ENCODE results near the gene SNX18. TPM values are rescaled to one million over a fixed set of nuclear protein-coding genes. Genes with fewer than 3 reads are reported as not detected.
"Not testable (repeated sequence)": the region's sequence is repeated elsewhere in the genome, so short reads cannot be mapped to it uniquely, and the experiment has no call there.

SNX18 gene
- total and polyA plus RNA-seq, 10 of the 15 experiments (the other 5 are each of a cell fraction or from before 2014, with no cell fraction given): 0.27 to 1.7 (median 0.47) TPM

DNA sequence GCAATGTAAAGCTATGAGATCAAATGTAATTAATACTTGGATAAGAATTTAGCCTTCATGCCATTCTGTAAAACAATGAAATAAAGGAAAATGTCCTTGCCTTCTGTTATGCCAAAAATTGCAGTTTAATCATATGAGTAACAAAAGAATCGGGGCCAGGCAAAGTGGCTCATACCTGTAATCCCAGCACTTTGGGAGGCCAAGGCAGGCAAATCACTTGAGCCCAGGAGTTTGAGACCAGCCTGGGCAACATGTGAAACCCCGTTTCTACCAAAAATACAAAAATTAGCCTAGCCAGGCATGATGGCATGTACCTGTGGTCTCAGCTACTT is 27.9 kb upstream of the SNX18 start:
- 50% methylated on average over 2 of the region's 2 CpGs for WGBS (ENCODE audit: insufficient coverage, insufficient replicate concordance, low lambda C conversion rate, missing lambda C conversion rate)
- H3K27ac ChIP-seq (ENCODE audit: control insufficient read depth, insufficient read depth); H3K36me3 ChIP-seq (ENCODE audit: control insufficient read depth in 2 of 2, insufficient read depth in 2 of 2, low read length in 1 of 2); FAIRE-seq; H3K4me3 ChIP-seq; H4K20me1 ChIP-seq (ENCODE audit: control insufficient read depth, insufficient read depth); H3K9me3 ChIP-seq (replicated peaks; ENCODE audit: control insufficient read depth, insufficient read depth, low read length); H3K27me3 ChIP-seq (replicated peaks in 1 of 2; ENCODE audit: control insufficient read depth in 2 of 2, insufficient read depth in 2 of 2, low read length in 1 of 2); H2AFZ ChIP-seq (ENCODE audit: control insufficient read depth, low read depth, low read length); in situ Hi-C loops (cut with MboI); H3K4me1 ChIP-seq (ENCODE audit: control insufficient read depth, insufficient read depth, low read length); H3K9ac ChIP-seq (ENCODE audit: control insufficient read depth, insufficient read depth, low read length); DNase-seq (ENCODE audit: low read depth, low spot score); ATAC-seq; BruUV-seq (replicated peaks); H3K79me2 ChIP-seq (ENCODE audit: control insufficient read depth, insufficient read depth, low read length); H3K4me2 ChIP-seq (ENCODE audit: control insufficient read depth, insufficient read depth): not testable (repeated sequence)
- SMC1A ChIA-PET (ENCODE audit: uncharacterized antibody, unreplicated experiment): interaction anchor here (0.7 to 4.4 kb wide), 33 partner anchors 19 to 355 kb away, joined by 3 to 29 read pairs (median 7); partner anchors contain the start of gene HSPB3
- RAD21 ChIA-PET (ENCODE audit: unreplicated experiment): interaction anchor here (0.7 to 3.8 kb wide), 18 partner anchors 9 to 258 kb away, joined by 3 to 40 read pairs (median 4); no protein-coding TSS in a partner anchor
- POLR2A ChIA-PET: interaction anchor here (1.2 kb wide), 1 partner anchor 110 kb away, joined by 3 read pairs; no protein-coding TSS in a partner anchor
- intact Hi-C loops (cut with micrococcal nuclease; ENCODE audit: unreplicated experiment): loop anchor here (1.0 to 5.0 kb wide), 3 partner anchors 47 to 246 kb away; partner anchors contain the start of gene ARL15
- CTCF ChIA-PET: interaction anchor here (0.8 to 6.0 kb wide), 50 partner anchors 9 to 1407 kb away, joined by 3 to 111 read pairs (median 6); partner anchors contain the start of genes ARL15, HSPB3 and SNX18

- in situ Hi-C loops (cut with MboI): no loop called here
- H3K27ac ChIP-seq (ENCODE audit: control insufficient read depth, insufficient read depth): no peak overlapping the region
- no peak overlapping the region for H2AFZ ChIP-seq (ENCODE audit: control insufficient read depth, low read depth, low read length)
- ChIA-PET RAD21 (ENCODE audit: unreplicated experiment) (interaction anchor here (1.5 to 3.8 kb wide), 3 partner anchors 35 to 256 kb away, joined by 4 to 40 read pairs (median 5); no protein-coding TSS in a partner anchor), POLR2A (no interaction called here), CTCF (interaction anchor here (1.1 to 6.0 kb wide), 5 partner anchors 21 to 256 kb away, joined by 3 to 111 read pairs (median 38); no protein-coding TSS in a partner anchor), SMC1A (ENCODE audit: uncharacterized antibody, unreplicated experiment) (interaction anchor here (1.5 to 4.4 kb wide), 5 partner anchors 25 to 354 kb away, joined by 4 to 27 read pairs (median 9); no protein-coding TSS in a partner anchor)
- ATAC-seq (no peak), FAIRE-seq (no peak), DNase-seq (ENCODE audit: low read depth, low spot score) (no peak)
- no TSS peak for BruUV-seq (replicated peaks)
- WGBS (ENCODE audit: insufficient coverage, insufficient replicate concordance, low lambda C conversion rate, missing lambda C conversion rate): 7% methylated on average over 1 of the region's 1 CpG
- H3K4me2 ChIP-seq (ENCODE audit: control insufficient read depth, insufficient read depth): no peak overlapping the region
- no peaks in the 10 kb centered on the region for H3K27me3 ChIP-seq (replicated peaks in 1 of 2; ENCODE audit: control insufficient read depth in 2 of 2, insufficient read depth in 2 of 2, low read length in 1 of 2)
- no peak overlapping the region for H3K4me3 ChIP-seq
- peaks cover 3% of the 10 kb centered on the region; the same call in 1 of the 2 replicates for H3K4me1 ChIP-seq (ENCODE audit: control insufficient read depth, insufficient read depth, low read length)
- no peaks in the 10 kb centered on the region for H3K79me2 ChIP-seq (ENCODE audit: control insufficient read depth, insufficient read depth, low read length)
- intact Hi-C loops (cut with micrococcal nuclease; ENCODE audit: unreplicated experiment): no loop called here
- H3K9me3 ChIP-seq (replicated peaks; ENCODE audit: control insufficient read depth, insufficient read depth, low read length): no peaks in the 10 kb centered on the region
- no peaks in the 10 kb centered on the region for H3K36me3 ChIP-seq (ENCODE audit: control insufficient read depth in 2 of 2, insufficient read depth in 2 of 2, low read length in 1 of 2)
- no peak for TF ChIP-seq MXI1 (IDR thresholded peaks at IDR 0.05; ENCODE audit: low read depth, low read length)
- TF ChIP-seq, protein P1, sequence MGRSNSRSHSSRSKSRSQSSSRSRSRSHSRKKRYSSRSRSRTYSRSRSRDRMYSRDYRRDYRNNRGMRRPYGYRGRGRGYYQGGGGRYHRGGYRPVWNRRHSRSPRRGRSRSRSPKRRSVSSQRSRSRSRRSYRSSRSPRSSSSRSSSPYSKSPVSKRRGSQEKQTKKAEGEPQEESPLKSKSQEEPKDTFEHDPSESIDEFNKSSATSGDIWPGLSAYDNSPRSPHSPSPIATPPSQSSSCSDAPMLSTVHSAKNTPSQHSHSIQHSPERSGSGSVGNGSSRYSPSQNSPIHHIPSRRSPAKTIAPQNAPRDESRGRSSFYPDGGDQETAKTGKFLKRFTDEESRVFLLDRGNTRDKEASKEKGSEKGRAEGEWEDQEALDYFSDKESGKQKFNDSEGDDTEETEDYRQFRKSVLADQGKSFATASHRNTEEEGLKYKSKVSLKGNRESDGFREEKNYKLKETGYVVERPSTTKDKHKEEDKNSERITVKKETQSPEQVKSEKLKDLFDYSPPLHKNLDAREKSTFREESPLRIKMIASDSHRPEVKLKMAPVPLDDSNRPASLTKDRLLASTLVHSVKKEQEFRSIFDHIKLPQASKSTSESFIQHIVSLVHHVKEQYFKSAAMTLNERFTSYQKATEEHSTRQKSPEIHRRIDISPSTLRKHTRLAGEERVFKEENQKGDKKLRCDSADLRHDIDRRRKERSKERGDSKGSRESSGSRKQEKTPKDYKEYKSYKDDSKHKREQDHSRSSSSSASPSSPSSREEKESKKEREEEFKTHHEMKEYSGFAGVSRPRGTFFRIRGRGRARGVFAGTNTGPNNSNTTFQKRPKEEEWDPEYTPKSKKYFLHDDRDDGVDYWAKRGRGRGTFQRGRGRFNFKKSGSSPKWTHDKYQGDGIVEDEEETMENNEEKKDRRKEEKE (IDR thresholded peaks at IDR 0.05): no peak
- H4K20me1 ChIP-seq (ENCODE audit: control insufficient read depth, insufficient read depth): no peaks in the 10 kb centered on the region
- H3K9ac ChIP-seq (ENCODE audit: control insufficient read depth, insufficient read depth, low read length): no peak overlapping the region
Observed at GRCh38 chr5:54491326-54491725, 26.2 kb upstream of the SNX18 start.
